Neural crest cell (in vitro differentiated cells): ENCODE data around the gene TRUB1. TPM values are rescaled to one million over a fixed set of nuclear protein-coding genes. Genes with fewer than 3 reads are reported as not detected.

Experiments
- DNase-seq: peaks from one replicate; pipeline ENCODE4 v3.0.0; 2021; ENCODE audit warnings: low read depth, mixed read lengths, low spot score
- H3K27ac Mint-ChIP-seq: one replicate; pipeline ENCODE4 v1.8.0; 2021; ENCODE audit warnings: mild to moderate bottlenecking, mixed read lengths; ENCODE audit not compliant: unreplicated experiment
- H3K27me3 Mint-ChIP-seq: 2 replicates; pipeline ENCODE4 v1.8.0; 2021; ENCODE audit warnings: low read depth, mild to moderate bottlenecking, mixed read lengths
- H3K36me3 Mint-ChIP-seq: 2 replicates; pipeline ENCODE4 v1.8.0; 2021; ENCODE audit warnings: low read depth, mild to moderate bottlenecking, mixed read lengths
- H3K4me1 Mint-ChIP-seq: 2 replicates; pipeline ENCODE4 v1.8.0; 2021; ENCODE audit warnings: mixed read lengths
- H3K4me3 Mint-ChIP-seq: one replicate; pipeline ENCODE4 v1.8.0; 2021; ENCODE audit warnings: mild to moderate bottlenecking, mixed read lengths
- H3K9me3 Mint-ChIP-seq: 2 replicates; pipeline ENCODE4 v1.8.0; 2021; ENCODE audit warnings: mixed read lengths
- CTCF ChIP-seq: fragments of 200-600 bp; sonication (generic); conservative IDR thresholded peaks from 2 replicates; pipeline ENCODE4 v1.5.0; 2021; ENCODE audit warnings: antibody characterized with exemption, mild to moderate bottlenecking
- total RNA-seq: library from RNA; stranded (reverse); gene quantifications from 2 replicates; pipeline ENCODE4 v1.2.1, GENCODE V29; 2021

Gene TRUB1
- total RNA-seq, 1 donor from 2014 or later, result 17.5 TPM

GRCh38 chr10:114911052-114911711 lies 26.8 kb upstream of the TRUB1 start:
- no peak overlapping the region for H3K27ac Mint-ChIP-seq
- no peaks in the 10 kb centered on the region for H3K27me3 Mint-ChIP-seq
- H3K4me1 Mint-ChIP-seq, result peaks cover 12% of the 10 kb centered on the region
- no peak for DNase-seq
- H3K36me3 Mint-ChIP-seq, result no peaks in the 10 kb centered on the region
- no peaks in the 10 kb centered on the region for H3K9me3 Mint-ChIP-seq
- H3K4me3 Mint-ChIP-seq, result no peak overlapping the region
- TF ChIP-seq CTCF, result no peak

GRCh38 chr10:114911801-114912469 lies 26.1 kb upstream of the TRUB1 start:
- DNase-seq, result no peak
- no peaks in the 10 kb centered on the region for H3K9me3 Mint-ChIP-seq
- H3K27me3 Mint-ChIP-seq, result no peaks in the 10 kb centered on the region
- no peak overlapping the region for H3K27ac Mint-ChIP-seq
- no peak for TF ChIP-seq CTCF
- H3K4me1 Mint-ChIP-seq, result peaks cover 12% of the 10 kb centered on the region
- H3K36me3 Mint-ChIP-seq, result no peaks in the 10 kb centered on the region
- no peak overlapping the region for H3K4me3 Mint-ChIP-seq

- H3K27ac Mint-ChIP-seq, result no peak overlapping the region
These were observed 25.5 kb upstream of the TRUB1 start for GRCh38 chr10:114912470-114912859.

GRCh38 chr10:114914560-114914959 lies 23.4 kb upstream of the TRUB1 start:
- no peak overlapping the region for H3K27ac Mint-ChIP-seq
- H3K36me3 Mint-ChIP-seq, result no peaks in the 10 kb centered on the region
- H3K9me3 Mint-ChIP-seq, result no peaks in the 10 kb centered on the region
- peaks cover 12% of the 10 kb centered on the region for H3K4me1 Mint-ChIP-seq
- H3K4me3 Mint-ChIP-seq, result no peak overlapping the region
- H3K27me3 Mint-ChIP-seq, result no peaks in the 10 kb centered on the region
- TF ChIP-seq CTCF, result no peak
- no peak for DNase-seq

More at GRCh38 chr10:114912470-114912859, 25.5 kb upstream of the TRUB1 start:
- Mint-ChIP-seq H3K27me3 (no peaks in the 10 kb centered on the region), H3K9me3 (no peaks in the 10 kb centered on the region), H3K4me1 (peaks cover 12% of the 10 kb centered on the region), H3K36me3 (no peaks in the 10 kb centered on the region), H3K4me3 (no peak overlapping the region)
- DNase-seq, result no peak
- no peak for TF ChIP-seq CTCF

- H3K27me3 Mint-ChIP-seq, result no peaks in the 10 kb centered on the region
- H3K36me3 Mint-ChIP-seq, result no peaks in the 10 kb centered on the region
- TF ChIP-seq CTCF, result no peak
- H3K4me1 Mint-ChIP-seq, result peaks cover 12% of the 10 kb centered on the region
- DNase-seq, result no peak
- H3K4me3 Mint-ChIP-seq, result no peak overlapping the region
- H3K9me3 Mint-ChIP-seq, result no peaks in the 10 kb centered on the region
- no peak overlapping the region for H3K27ac Mint-ChIP-seq
These were observed 22.7 kb upstream of the TRUB1 start for GRCh38 chr10:114915294-114915693.
